PC-3 (cell line): ENCODE results near the gene AGBL3.

Source experiments
- CTCF ChIP-seq: fragments of 300-600 bp; sonication (generic); conservative IDR thresholded peaks from 2 replicates; pipeline ENCODE4 v1.5.1; 2017; ENCODE audit warnings: antibody characterized with exemption, low read depth, mild to moderate bottlenecking, low read length
- EZH2 ChIP-seq: fragments of 300-600 bp; sonication (generic); IDR thresholded peaks from one replicate; pipeline ENCODE4 v1.6.1; 2017; ENCODE audit warnings: antibody characterized with exemption, mild to moderate bottlenecking, low read length; ENCODE audit not compliant: unreplicated experiment

DNA sequence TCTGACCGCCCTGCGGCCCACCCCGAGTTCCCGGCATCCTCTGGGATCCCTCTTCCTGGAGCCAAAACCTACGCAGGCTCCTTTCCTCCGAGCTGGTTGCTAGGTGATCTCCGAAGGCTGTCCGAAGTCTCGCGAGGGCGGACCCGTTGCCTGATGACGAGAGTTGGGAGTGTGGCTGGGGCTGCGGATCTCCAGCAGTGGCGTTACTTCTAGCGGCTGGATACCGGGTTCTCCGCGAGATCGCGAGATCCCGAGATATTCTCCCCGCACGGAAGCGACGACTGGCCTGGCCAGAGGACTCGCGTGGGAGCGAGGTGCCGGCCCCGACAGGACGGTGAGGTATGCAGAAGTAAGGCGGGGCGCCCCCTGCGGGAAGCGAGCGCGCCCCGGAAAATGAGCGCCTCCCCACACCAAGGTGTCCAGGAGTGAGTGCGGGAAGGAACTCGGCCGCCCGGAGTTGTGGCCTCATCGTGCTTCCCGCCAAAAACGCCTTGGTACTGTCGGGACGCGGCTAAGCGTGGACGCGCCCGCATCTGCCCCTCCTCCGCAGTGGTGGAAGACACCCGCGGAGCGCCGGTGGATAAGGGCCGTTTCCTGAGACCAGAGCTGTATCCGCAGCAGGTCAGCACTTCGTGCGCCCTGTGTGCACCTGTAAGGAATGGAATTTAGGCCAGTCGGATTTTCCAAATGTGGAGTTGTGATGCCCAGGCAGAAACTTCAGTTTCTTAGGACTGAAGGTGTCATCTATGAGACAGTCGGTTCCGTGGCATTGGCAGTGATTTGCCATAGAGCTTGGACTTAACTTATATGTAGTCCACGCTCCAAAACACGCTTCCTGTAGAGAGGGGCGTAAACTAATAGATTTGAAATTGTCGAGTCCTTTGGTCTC lies at the start of gene AGBL3:
- TF ChIP-seq CTCF (peak; percentile 74), EZH2 (no peak)
